ENCODE results near the gene MAML3.
A peak's percentile ranks its signal among the peaks of the same experiment; 100 is the strongest.

MAML3 gene

DNA sequence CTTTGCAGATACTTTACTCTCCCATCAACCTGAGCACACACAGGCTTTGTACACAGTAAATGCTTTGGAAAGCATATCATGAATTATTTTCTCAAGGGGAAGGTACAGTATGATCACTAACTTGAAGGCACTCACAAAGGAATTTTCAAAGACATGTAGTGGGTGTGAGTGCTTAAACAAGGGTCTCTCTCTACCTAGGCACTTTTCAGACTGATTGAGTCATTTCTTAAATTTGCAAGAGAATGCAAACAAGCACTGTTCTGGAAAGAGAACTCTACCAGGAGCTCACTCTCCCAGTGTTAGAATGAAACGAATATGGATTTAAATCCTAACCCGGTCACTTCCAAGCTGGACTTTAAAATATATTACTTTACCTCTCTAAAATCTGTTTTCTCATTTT is 85.7 kb downstream of the MAML3 start:
- DNase-seq = no peak

DNA sequence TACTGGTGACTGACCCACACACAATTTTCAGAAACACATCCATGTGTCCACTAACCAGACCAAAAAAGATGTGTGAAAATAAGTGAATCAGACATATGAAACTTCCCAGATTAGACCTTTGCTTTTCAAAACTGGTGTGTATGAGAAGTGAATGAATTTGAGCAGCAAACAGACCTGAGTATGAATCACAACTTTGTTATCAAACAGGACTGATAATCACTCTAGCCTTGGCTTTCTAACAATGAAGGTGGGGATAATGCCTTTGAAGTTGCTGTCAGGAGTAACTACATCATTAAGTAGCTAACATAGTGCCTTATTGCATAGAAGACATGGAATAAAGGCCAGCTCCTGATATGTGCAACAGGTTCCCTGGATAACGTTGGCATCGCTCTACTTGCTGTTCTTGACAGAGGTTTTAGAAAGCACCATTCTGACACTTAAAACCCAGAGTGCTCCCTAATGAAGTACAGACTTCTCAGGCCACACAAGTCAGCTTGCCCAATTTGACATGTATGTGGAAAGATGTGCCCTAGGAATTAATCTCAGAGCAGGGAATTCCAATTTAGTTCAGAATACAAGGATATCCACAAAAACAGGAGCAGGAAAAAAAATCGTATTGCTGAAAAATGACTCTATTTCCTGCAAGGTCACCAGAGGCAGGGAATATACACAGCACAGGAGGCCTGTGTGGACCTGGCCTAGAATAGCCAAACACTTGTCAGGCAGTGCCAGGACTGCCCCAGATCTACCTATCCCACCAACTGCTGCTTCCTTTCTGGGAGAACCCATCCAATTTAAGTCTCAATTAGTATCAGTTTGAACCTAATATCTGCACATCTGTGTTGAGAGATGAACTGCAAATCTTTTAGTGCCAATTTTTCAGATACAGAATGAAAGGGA is 87.7 kb downstream of the MAML3 start:
- no peak for DNase-seq

DNA sequence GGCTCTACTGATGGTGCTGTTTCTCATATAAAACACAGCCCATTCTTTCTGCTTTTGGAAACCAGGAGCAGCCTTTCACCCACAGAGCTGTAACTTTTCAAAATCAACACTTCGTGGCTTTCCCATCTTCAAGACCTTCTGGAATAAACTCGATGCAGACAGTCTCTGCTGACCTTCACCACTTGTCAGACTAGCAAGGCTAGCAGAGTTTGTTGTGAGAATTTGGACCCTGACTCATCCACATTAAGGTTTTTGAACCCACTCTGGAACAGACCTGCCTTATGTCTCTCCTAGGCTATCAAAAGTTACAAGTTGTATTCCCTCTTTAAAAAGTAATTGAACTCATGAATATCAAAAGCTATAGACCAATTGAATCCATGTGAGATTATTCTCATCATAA is 88.6 kb downstream of the MAML3 start:
- DNase-seq = no peak

DNA sequence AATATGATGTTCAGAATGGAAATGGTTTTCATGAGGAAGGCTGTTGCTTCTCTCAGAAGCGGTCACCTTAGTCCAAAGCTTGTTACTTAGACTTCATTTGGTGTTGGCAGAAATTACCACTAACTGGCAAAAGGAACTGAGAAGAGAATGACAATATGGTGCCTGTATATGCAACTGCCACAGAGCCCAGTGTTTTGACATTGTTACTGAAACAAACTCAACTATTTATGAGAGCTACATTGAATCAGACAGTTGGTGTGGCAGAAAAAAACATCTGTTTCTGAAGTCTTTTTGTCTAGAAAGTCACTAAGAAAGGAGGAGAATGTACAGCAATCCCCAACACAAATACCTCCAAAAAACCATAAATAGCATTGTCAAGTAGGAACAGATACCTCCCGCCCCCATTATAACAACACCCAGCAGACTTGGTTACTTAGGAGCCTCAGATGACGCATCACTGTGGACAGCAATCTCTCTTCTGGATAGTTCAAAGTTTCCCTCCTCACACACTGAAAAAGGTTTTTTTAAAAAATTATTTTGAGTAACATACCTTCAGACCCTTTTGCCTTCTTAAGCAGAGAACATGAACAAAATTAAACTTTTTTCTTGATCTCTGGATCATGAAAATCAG is 92.2 kb downstream of the MAML3 start:
- no peak for DNase-seq

DNA sequence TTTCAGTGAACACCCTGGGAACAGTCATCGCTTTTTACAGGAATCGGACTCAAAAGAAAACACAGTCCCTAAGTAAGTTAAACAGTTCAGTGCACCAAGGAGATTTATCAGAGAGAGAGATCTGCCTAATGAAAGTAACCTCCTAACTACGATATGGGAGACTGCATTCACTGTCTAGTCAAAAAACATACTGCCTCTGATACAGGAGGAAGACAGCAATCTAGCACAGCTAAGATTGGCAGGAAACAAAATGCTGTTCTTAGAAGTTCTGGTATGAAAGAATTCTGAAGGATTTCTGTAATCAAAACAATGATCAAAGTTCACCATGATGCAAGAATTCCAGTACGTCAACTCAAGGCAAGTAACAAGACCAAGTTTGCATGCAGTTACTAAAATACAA is 92.8 kb downstream of the MAML3 start:
- DNase-seq = no peak

DNA sequence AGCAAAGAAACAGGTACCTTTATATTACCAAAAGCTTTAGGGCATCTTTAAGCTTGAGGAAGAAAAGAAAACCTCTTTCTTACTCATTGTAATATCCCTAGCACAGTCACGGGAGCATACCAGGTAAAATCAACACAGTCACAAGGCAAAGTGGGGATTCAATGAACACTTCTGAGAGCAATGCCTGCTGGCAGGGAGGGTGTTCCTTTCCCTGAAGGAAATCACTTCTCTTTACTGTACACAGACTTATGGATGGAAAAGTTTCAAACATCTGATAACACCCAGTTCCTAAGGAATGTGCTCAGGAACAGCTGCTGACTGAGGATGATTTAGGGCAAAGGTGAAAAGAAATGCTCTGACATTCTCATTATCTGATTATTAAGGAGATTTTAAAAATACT is 94.8 kb downstream of the MAML3 start:
- no peak for DNase-seq

DNA sequence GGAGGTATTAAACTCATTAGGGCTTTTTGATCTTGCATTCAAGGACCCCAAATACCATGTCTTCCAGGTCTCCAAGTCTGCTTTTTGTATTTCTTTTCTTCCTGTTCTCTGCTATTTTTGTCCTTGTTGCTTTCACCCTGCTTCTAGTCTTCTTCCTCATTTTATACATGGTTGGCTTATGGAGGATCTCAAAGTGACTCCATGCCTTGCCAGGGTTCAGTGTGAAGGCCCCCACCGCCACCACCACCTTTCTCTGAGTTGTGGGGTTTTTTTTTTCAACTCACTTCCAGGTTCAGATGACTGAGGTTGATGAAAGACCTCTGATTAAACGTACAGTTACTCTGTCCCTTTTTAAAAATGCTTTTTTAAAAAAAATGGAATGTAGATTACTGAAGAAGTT is 96.3 kb downstream of the MAML3 start:
- no peak for DNase-seq

DNA sequence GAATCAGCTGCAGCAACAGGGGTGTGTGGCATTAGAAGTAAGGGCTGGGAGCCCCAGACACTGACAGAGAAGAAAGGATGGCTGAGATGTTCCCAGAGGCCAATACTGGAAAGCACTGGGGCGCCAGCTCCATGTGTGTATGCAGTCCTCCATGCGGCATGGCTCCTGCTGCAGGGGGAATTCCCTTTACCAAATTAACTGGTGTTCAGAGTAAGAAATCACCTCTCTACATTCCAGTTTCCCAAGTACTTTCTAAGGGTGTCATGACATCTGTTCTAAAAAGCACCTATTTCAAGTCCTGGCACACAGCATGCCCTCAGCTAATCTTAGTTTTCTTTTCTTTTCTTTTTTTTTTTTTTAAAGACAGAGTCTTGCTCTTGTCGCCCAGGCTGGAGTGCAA is 98.0 kb downstream of the MAML3 start:
- DNase-seq = no peak

DNA sequence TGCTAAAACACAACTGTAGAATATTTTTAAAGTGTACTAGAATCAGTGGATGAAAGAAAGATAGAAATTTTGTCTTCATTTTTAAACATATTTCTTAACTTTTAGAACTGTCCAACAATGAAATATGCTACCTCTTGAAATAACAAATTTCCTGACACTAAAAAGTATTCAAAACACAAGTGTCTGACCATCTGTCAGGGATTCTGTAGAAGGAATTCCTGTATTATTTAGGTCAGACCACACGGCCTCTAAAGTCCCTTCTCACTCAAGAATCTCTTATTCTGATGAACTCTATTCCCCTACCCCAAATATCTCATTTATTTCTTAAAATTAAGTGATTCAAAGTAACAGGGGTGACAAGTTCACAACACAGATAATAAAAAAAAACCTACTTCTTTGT is 99.1 kb downstream of the MAML3 start:
- peak in 1 of 2 experiments; percentile 12 for DNase-seq

DNA sequence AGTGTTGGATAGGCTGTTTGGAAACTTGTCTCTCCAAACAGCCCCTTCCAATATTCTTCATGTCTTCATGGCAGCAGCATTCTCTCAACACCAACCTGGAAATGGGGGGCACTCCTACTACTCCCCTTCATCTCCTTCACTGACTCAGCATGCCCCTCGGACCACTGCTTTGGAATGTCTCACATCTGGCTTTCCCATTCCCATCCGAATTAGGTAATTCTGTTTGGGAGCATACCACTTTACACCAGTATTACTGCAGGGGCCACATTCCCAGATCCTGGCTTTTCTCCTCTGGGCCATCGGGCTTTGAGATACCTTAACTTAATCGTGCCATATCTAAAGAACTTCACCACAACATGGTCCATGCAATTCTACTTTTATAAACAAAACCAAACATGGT is 100.8 kb downstream of the MAML3 start:
- DNase-seq = no peak

DNA sequence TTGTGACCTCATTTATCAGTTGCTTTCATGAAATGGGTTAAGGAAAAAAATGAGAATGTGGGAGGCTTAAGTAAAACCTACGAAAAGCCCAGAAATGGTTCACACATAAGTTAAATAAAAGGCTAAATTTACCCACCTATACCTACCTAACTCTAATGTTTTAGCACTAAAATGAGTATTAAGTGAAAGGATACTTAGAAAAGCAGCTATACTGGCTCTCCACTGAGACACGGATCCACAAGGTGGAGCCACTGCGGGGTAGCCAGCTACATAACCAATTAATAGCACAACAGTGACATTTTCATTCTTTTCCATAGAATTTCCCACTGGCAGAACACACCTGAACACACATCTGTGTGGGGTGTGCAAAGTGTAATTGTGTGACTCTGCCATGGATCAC is 101.9 kb downstream of the MAML3 start:
- DNase-seq = no peak

DNA sequence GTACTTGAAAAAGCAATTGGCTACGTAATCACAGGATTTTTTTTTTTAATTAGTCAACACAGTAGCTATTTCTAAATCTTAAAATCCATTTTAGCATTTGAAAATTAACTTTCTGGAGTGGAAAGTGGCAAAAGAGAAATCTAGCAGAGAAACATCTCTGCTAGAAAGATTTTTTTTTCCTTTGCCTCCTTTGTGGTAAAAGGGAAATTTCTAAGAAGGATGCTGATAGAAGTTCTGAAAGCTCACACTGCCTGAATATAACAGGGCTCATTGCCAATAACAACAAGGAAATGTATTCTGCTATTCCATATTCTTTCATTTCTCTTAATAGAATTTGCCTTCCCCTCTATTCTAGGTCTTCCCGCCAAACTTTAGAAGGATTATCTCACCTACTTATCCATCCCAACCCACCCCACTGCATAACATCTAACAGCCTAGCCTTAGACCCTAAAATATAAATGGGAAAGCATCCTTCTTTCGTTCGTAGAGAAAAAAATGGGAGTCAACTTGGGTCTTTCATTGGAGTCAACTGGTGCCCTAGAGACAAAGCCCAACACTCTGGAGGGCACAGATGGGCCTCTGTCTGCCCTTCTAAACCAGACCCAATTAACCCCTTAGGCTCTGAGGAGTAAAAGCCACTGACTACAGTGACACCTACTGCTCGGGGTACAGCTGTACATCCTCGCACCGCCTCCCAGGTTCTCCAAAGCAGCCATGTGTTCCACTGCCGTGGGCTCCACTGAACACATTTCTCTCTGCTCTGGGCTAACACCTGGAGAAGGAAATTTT is 103.9 kb downstream of the MAML3 start:
- no peak for DNase-seq

DNA sequence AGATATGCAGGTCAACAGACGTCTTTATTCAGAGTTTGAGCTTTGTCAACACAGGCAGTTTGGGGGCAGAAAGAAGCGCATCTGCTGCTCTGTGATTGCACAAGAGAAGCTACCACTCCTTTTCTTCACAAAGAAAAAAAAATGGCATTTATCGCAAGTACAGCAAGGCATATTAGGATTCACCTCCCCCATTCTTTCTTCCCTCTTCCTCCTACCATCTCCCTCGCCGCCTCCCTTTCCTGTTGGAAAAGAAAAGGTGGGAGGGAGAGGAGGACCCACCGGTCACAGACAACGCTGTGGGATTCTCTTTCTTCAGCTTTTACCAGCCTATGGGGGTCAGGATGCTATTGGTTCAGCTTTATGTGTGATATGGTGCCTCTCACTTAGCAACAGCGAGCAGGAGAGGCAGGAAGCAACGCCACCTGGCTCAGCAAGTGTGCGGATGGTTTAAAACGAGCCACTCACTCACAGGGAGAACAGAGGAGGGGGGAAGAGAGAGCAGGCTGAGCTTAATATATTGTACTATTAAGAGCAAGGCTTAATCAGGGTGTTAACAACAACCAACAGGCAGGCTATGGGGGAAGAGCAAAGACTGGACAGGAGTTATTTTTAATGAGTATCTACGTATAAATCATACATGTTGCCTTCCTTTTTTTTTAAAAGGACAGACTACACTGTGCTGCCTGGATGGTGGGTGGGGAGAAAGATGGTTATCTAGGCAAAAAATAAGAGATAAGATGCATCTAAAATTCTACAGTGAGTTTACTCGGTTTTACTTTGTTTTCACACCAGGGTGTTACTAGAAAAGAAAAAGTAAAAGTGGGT is 104.7 kb downstream of the MAML3 start:
- peak; percentile 39 to 88 for DNase-seq

DNA sequence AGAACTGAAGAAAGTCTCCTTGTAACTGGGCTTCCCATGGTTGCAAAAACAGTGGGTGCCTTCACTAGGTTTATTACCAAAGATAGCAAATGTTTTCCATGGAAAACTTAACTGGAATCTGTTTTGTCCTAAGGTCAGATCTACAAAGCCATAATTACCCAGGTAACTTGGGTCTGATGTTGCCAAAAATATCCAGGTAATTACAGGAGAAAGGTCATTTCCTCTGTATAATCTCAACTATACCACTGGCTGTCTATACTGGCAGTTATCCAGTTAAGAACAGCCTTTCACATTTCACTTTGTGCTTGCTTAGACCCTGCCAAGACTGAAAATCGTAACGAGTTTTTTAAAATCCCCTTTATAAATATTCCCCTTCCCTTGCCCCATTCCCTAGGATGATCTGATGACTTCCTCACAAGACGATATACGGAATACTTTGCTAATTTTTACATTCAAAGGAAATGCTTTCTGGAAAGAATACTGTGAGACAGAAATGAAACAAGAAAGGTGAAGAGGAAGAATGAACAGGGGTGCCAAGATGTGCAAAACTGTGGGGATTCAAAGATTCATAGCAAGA is 105.5 kb downstream of the MAML3 start:
- DNase-seq = no peak

DNA sequence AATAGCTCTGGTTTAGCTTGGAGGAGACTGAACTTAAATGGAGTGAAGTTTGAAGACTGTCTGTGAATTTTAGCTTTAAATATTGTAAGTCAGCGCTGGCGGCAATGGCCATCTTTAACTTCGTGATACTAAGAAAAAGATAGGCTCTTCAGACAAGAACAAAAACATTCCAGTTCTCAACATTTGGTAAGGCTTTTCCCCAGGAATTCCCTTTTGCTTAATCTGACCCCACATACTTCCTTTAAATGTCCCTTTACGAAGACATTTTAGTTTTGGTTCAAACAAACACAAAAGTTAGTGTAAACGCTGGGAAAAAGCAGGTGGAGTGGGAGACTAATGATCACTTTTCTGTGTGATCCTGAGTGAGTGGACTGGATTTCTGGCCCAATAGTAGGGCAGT is 106.2 kb downstream of the MAML3 start:
- DNase-seq = no peak

DNA sequence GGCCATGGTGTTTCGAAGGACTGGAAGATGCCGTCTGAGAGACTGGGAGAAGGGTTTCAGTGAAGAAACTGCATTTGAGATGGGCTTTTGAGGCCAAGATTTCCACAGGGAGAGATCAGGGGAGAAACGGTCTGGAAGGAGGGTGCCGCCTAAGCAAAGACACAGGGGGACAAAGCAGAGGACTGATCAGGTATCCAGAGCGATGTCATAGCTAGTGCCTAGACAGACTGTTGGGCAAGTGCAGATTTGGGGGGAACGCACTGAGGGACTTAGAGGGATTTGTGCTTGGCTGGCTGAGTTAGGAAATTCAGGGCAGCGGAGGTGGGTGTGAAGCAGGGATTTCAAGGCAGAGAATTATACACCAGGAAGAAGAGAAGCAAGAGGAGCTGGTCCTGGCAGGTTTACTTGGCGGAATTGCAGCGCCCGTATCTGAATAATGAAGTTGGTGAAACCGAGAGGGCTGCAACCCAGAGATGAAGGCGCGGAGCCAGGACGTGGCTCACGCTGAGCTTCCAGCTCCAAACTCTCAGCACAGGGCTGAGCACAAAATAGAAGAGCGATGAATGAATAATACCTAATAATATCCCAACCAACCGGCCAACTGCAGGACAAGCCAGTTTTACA is 106.9 kb downstream of the MAML3 start:
- DNase-seq = peak; percentile 13 to 54

DNA sequence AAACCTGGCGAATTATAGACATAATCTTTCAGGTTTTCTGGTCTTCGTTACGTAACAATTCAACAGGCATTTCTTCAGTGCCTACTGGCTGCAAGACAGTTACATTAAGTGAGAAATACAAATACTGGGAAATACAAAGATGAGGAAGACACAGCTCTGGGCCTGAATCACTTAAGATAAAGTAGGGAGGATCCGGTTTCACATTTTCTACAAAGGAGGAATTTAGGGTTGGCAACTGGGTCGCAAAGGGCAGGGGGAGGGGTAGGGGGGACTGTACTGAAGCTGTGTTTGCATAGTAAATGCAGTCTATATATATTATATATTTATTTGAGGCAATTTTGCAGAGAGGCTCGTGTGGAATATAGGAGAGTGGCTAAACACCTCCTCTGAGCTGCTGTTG is 107.4 kb downstream of the MAML3 start:
- DNase-seq = no peak

DNA sequence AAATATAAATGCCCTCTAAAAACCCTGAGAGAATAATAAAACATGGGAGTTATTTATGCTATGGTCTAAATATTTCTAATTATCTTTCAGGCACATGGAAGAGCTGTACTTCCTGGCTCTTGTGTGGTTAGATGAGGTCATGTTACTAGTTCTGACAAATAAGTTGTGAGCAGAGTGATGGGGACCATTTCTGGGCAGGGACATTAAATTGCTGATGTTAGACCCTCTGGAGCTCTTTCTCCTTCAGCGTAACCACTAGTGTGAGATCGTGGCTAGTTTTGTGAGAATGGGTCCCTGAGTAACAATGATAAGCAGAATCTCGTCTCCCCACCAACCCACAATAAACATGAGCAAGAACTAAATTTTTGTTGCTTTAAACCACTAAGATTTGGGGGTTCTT is 108.0 kb downstream of the MAML3 start:
- no peak for DNase-seq

DNA sequence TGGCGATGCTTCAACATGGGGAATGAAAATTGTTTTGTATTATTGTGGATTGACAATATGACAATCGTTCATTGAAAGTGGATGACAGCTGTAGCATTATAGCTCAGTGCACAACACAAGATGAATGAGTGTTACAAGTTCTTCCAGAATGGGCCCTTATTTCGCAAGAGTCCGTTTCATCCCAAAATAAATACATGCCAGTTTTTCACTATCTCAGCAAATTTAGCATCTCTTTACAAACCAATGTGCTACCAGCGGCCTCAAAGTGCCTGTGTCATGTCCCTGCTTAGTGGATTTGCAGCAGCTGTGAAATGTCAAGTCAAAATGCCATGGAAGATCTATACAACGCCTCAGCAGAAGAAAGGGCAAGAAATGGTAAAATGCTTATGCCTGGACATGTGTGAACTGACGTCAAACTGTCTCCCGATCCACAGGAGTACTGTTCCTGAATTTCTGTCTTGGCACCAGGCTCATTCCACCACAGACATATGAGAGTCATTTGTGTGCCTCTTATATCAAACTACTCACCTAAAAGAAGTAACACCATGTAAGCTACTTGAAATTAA is 109.6 kb downstream of the MAML3 start:
- DNase-seq = no peak

DNA sequence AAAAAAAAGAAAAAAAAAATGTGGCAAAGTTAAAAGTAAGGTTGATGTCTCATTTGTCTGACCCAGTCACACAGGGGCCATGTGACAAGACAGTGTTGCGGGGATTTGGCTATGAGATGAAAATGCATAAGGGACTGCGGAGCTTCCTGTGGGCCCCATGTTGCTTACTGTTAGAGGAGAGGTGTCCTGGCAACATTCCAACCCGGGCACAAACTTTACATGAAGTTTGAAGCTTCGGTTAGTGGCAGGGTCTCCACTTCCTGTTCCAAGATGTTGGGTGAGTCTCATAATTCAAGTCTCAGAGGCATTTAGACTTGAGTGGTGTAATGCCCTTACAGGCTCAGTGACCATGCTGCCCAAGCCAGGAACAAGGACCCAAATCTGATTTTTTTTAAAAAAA is 111.3 kb downstream of the MAML3 start:
- DNase-seq = no peak

DNA sequence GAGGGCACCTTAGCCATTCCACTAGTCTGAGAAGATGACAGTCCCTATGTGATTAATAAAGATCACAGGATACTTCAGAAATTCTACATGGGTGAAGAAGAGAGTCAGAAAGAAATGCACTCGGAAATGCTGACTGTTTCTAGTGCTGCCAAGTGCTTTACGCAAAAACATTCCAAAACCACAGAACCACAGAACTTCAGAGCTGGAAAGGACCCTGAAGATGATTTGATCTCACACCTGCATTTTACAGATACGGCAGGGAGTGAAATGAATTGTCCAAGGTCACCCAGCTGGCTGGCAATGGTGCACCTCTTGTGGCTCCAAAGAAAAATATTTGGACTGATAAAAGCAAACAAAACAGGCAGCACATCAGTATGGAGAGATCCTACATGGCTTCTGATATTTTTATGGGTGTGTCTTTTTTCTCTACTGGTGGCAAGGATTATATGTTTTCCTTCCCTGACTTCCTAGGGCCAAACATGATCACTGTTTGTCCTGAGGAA is 115.9 kb downstream of the MAML3 start:
- DNase-seq = no peak
